GM23338 (cell line): ENCODE results near the gene SLC30A5. TPM values are rescaled to one million over a fixed set of nuclear protein-coding genes. Genes with fewer than 3 reads are reported as not detected.

Experiments used
- ATAC-seq: fragments of 200-7000 bp; cut with Tn5 transposase; 3 replicates; pipeline ENCODE4 v1.9.1; 2020
- DNase-seq: peaks from one replicate; pipeline ENCODE4 v3.0.0-alpha.2; 2015; ENCODE audit warnings: low spot score
- H2AFZ ChIP-seq: fragments of 200-600 bp; sonication (generic); 2 replicates; pipeline ENCODE4 v1.8.0; 2016; ENCODE audit warnings: antibody characterized with exemption, mild to moderate bottlenecking, moderate library complexity
- H3F3A ChIP-seq: fragments of 200-600 bp; sonication (generic); replicated peaks from 2 replicates; pipeline ENCODE4 v1.8.0; 2017; ENCODE audit warnings: antibody characterized with exemption, mixed run types, low read depth
- H3K27ac ChIP-seq: fragments of 200-600 bp; sonication (generic); 2 replicates; pipeline ENCODE4 v1.6.1; 2016; ENCODE audit warnings: low read depth
- H3K27me3 ChIP-seq: fragments of 200-600 bp; sonication (generic); 2 replicates; pipeline ENCODE4 v1.8.0; 2016; ENCODE audit warnings: mild to moderate bottlenecking, mixed run types, moderate library complexity; ENCODE audit not compliant: insufficient read depth
- H3K36me3 ChIP-seq: fragments of 200-600 bp; sonication (generic); 2 replicates; pipeline ENCODE4 v1.8.0; 2016; ENCODE audit warnings: mild to moderate bottlenecking; ENCODE audit not compliant: insufficient read depth
- H3K4me1 ChIP-seq: fragments of 200-600 bp; sonication (generic); 2 replicates; pipeline ENCODE4 v1.8.0; 2016; ENCODE audit warnings: mild to moderate bottlenecking, moderate library complexity; ENCODE audit not compliant: insufficient read depth
- H3K4me2 ChIP-seq: fragments of 200-600 bp; sonication (generic); 2 replicates; pipeline ENCODE4 v1.7.1; 2017; ENCODE audit warnings: mixed run types
- H3K4me3 ChIP-seq: fragments of 200-600 bp; sonication (generic); 2 replicates; pipeline ENCODE4 v1.6.1; 2016; ENCODE audit warnings: mixed run types
- H3K79me2 ChIP-seq: fragments of 200-600 bp; sonication (generic); replicated peaks from 2 replicates; pipeline ENCODE4 v1.8.0; 2017; ENCODE audit warnings: mild to moderate bottlenecking; ENCODE audit not compliant: insufficient read depth
- H3K9me2 ChIP-seq: fragments of 200-600 bp; sonication (generic); 2 replicates; pipeline ENCODE4 v1.8.0; 2017; ENCODE audit not compliant: insufficient read depth
- H4K20me1 ChIP-seq: fragments of 200-600 bp; sonication (generic); replicated peaks from 2 replicates; pipeline ENCODE4 v1.8.0; 2017; ENCODE audit warnings: mild to moderate bottlenecking; ENCODE audit not compliant: insufficient read depth
- H3K27ac Mint-ChIP-seq: 2 replicates; pipeline ENCODE4 v1.8.0; 2020; ENCODE audit warnings: inconsistent platforms, mild to moderate bottlenecking, moderate library complexity, mixed read lengths
- H3K27me3 Mint-ChIP-seq: 3 replicates; pipeline ENCODE4 v1.8.0; 2022; ENCODE audit warnings: low read depth, mild to moderate bottlenecking, moderate library complexity, mixed read lengths, inconsistent platforms; ENCODE audit not compliant: insufficient read depth, poor library complexity
- H3K36me3 Mint-ChIP-seq: 3 replicates; pipeline ENCODE4 v1.8.0; 2021; ENCODE audit warnings: low read depth, mild to moderate bottlenecking, inconsistent platforms, moderate library complexity, mixed read lengths
- H3K4me1 Mint-ChIP-seq: 3 replicates; pipeline ENCODE4 v1.8.0; 2020; ENCODE audit warnings: mild to moderate bottlenecking, inconsistent platforms, mixed read lengths
- H3K4me3 Mint-ChIP-seq: 3 replicates; pipeline ENCODE4 v1.8.0; 2021; ENCODE audit warnings: moderate library complexity, mild to moderate bottlenecking, inconsistent platforms, mixed read lengths
- H3K9me3 Mint-ChIP-seq: 3 replicates; pipeline ENCODE4 v1.8.0; 2020; ENCODE audit warnings: moderate library complexity, mild to moderate bottlenecking, inconsistent platforms, mixed read lengths
- CREB1 ChIP-seq: fragments of 250-450 bp; sonication (Bioruptor Pico); IDR thresholded peaks from 2 replicates; pipeline ENCODE4 v1.5.0; 2020; ENCODE audit warnings: low read depth, mild to moderate bottlenecking, moderate library complexity
- ETS1 ChIP-seq: IDR thresholded peaks from 2 replicates; pipeline ENCODE4 v1.6.1; 2016; ENCODE audit warnings: antibody characterized with exemption
- EZH2 ChIP-seq: fragments of 200-600 bp; sonication (generic); IDR thresholded peaks from one replicate; pipeline ENCODE4 v1.8.0; 2017; ENCODE audit warnings: antibody characterized with exemption, mild to moderate bottlenecking, low read depth; ENCODE audit not compliant: unreplicated experiment
- JUNB ChIP-seq: IDR thresholded peaks from one replicate; pipeline ENCODE4 v1.6.1; 2016; ENCODE audit warnings: antibody characterized with exemption; ENCODE audit not compliant: unreplicated experiment
- NANOG ChIP-seq: IDR thresholded peaks from 2 replicates; pipeline ENCODE4 v1.6.1; 2016; ENCODE audit warnings: antibody characterized with exemption, borderline replicate concordance
- ZNF114 ChIP-seq: fragments of 250-450 bp; sonication (Bioruptor Pico); IDR thresholded peaks from 2 replicates; pipeline ENCODE4 v1.5.0; 2020; ENCODE audit warnings: mild to moderate bottlenecking, moderate library complexity
- ZNF331 ChIP-seq: fragments of 250-450 bp; sonication (Bioruptor Pico); IDR thresholded peaks from 2 replicates; pipeline ENCODE4 v1.5.0; 2020; ENCODE audit warnings: low read depth, mild to moderate bottlenecking, moderate library complexity
- polyA plus RNA-seq: library from polyadenylated mRNA; unstranded; fragments of >200 nt; fragmentation: Nextera tagmentation; extraction: Ambion mirVana; gene quantifications from 2 replicates; pipeline ENCODE4 v1.2.1, GENCODE V29; 2016
- total RNA-seq: library from RNA; depleted of rRNA; stranded (reverse); fragments of >200 nt; shearing (Covaris generic); gene quantifications from 2 replicates; pipeline ENCODE4 v1.2.3, GENCODE V29; 2014
- TF ChIP-seq, protein P1 (sequence below): IDR thresholded peaks from one replicate; pipeline ENCODE4 v1.6.1; 2018; ENCODE audit warnings: antibody characterized with exemption; ENCODE audit not compliant: unreplicated experiment
- TF ChIP-seq, protein P2 (sequence below), 2 experiments: fragments of 200-600 bp in 1 of 2; sonication (generic) in 1 of 2; conservative IDR thresholded peaks; 2 replicates each; pipeline versions ENCODE4 v1.5.1 to v1.6.1; 2016 to 2017; ENCODE audit warnings: antibody characterized with exemption in 2 of 2, low read depth in 2 of 2, mild to moderate bottlenecking in 2 of 2, moderate library complexity in 1 of 2

The SLC30A5 gene
- total and polyA plus RNA-seq, 2 experiments from 2014 or later: 38.2 to 43.2 TPM

GRCh38 chr5:69170495-69170894, 76.7 kb downstream of the SLC30A5 start:
- Histone ChIP-seq H2AFZ (no peak overlapping the region), H3K27me3 (no peaks in the 10 kb centered on the region), H3K27ac (peak overlapping the region; percentile 6; the same call in 1 of the 2 replicates), H3K9me2 (no peaks in the 10 kb centered on the region), H3F3A (peaks cover 70% of the 10 kb centered on the region), H4K20me1 (peaks cover 43% of the 10 kb centered on the region), H3K79me2 (peaks cover 62% of the 10 kb centered on the region), H3K36me3 (peaks cover 78% of the 10 kb centered on the region), H3K4me1 (peaks cover 23% of the 10 kb centered on the region), H3K4me3 (no peak overlapping the region), H3K4me2 (no peak overlapping the region)
- Mint-ChIP-seq H3K36me3 (peaks cover 86% of the 10 kb centered on the region), H3K27me3 (peaks cover 17% of the 10 kb centered on the region), H3K4me1 (peaks cover 28% of the 10 kb centered on the region), H3K27ac (no peak overlapping the region), H3K9me3 (no peaks in the 10 kb centered on the region), H3K4me3 (no peak overlapping the region)
- DNase-seq: no peak
- TF ChIP-seq JUNB (no peak), ZNF331 (CRISPR knock-in tag) (no peak), EZH2 (no peak), ZNF114 (CRISPR knock-in tag) (no peak), NANOG (no peak), ETS1 (no peak)
- TF ChIP-seq, protein P1, sequence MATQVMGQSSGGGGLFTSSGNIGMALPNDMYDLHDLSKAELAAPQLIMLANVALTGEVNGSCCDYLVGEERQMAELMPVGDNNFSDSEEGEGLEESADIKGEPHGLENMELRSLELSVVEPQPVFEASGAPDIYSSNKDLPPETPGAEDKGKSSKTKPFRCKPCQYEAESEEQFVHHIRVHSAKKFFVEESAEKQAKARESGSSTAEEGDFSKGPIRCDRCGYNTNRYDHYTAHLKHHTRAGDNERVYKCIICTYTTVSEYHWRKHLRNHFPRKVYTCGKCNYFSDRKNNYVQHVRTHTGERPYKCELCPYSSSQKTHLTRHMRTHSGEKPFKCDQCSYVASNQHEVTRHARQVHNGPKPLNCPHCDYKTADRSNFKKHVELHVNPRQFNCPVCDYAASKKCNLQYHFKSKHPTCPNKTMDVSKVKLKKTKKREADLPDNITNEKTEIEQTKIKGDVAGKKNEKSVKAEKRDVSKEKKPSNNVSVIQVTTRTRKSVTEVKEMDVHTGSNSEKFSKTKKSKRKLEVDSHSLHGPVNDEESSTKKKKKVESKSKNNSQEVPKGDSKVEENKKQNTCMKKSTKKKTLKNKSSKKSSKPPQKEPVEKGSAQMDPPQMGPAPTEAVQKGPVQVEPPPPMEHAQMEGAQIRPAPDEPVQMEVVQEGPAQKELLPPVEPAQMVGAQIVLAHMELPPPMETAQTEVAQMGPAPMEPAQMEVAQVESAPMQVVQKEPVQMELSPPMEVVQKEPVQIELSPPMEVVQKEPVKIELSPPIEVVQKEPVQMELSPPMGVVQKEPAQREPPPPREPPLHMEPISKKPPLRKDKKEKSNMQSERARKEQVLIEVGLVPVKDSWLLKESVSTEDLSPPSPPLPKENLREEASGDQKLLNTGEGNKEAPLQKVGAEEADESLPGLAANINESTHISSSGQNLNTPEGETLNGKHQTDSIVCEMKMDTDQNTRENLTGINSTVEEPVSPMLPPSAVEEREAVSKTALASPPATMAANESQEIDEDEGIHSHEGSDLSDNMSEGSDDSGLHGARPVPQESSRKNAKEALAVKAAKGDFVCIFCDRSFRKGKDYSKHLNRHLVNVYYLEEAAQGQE: no peak
- ATAC-seq: no peak

- H3K4me3 Mint-ChIP-seq: no peak overlapping the region
- Histone ChIP-seq H3K4me2 (no peak overlapping the region), H3K27me3 (no peaks in the 10 kb centered on the region), H3K4me1 (peaks cover 19% of the 10 kb centered on the region), H3F3A (peaks cover 72% of the 10 kb centered on the region), H3K9me2 (no peaks in the 10 kb centered on the region), H3K27ac (peak overlapping the region; percentile 6; the same call in 1 of the 2 replicates), H2AFZ (no peak overlapping the region), H3K79me2 (peaks cover 62% of the 10 kb centered on the region), H3K36me3 (peaks cover 79% of the 10 kb centered on the region), H3K4me3 (no peak overlapping the region), H4K20me1 (peaks cover 44% of the 10 kb centered on the region)
- no peaks in the 10 kb centered on the region for H3K9me3 Mint-ChIP-seq
- H3K36me3 Mint-ChIP-seq: peaks cover 90% of the 10 kb centered on the region
- no peak for DNase-seq
- peaks cover 24% of the 10 kb centered on the region for H3K4me1 Mint-ChIP-seq
- peaks cover 17% of the 10 kb centered on the region for H3K27me3 Mint-ChIP-seq
- ATAC-seq: no peak
- no peak overlapping the region for H3K27ac Mint-ChIP-seq
- TF ChIP-seq, protein P1: no peak
- TF ChIP-seq, protein P2, sequence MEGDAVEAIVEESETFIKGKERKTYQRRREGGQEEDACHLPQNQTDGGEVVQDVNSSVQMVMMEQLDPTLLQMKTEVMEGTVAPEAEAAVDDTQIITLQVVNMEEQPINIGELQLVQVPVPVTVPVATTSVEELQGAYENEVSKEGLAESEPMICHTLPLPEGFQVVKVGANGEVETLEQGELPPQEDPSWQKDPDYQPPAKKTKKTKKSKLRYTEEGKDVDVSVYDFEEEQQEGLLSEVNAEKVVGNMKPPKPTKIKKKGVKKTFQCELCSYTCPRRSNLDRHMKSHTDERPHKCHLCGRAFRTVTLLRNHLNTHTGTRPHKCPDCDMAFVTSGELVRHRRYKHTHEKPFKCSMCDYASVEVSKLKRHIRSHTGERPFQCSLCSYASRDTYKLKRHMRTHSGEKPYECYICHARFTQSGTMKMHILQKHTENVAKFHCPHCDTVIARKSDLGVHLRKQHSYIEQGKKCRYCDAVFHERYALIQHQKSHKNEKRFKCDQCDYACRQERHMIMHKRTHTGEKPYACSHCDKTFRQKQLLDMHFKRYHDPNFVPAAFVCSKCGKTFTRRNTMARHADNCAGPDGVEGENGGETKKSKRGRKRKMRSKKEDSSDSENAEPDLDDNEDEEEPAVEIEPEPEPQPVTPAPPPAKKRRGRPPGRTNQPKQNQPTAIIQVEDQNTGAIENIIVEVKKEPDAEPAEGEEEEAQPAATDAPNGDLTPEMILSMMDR (conservative IDR thresholded peaks at IDR 0.05; ENCODE audit: low read depth in 2 of 2): no peak
- no peak for TF ChIP-seq JUNB
- no peak for TF ChIP-seq ETS1
- TF ChIP-seq CREB1 (CRISPR knock-in tag): no peak
These were observed 77.2 kb downstream of the SLC30A5 start for GRCh38 chr5:69170969-69171368.
